Activated CD4-positive, alpha-beta T cell treated with anti-CD3 and anti-CD28 coated beads for 36 hours (primary cell): ENCODE results near the gene CRMP1. TPM values are rescaled to one million over a fixed set of nuclear protein-coding genes. Genes with fewer than 3 reads are reported as not detected.
A peak's percentile ranks its signal among the peaks of the same experiment; 100 is the strongest.
"Not testable (repeated sequence)": the region's sequence is repeated elsewhere in the genome, so short reads cannot be mapped to it uniquely, and the experiment has no call there.

Experiments used
- ATAC-seq: fragments of 200-7000 bp; cut with Tn5 transposase; one replicate; pipeline ENCODE4 v1.10.0; 2021; ENCODE audit warnings: mild to moderate bottlenecking, moderate library complexity
- CTCF ChIA-PET: fragments of 350-600 bp; sonication (Branson Sonifier 250); formaldehyde crosslinking; loops from one replicate; lab custom pipeline; 2021; ENCODE audit warnings: antibody characterized with exemption; lab: Charles Lee
- POLR2A ChIA-PET: fragments of 350-600 bp; sonication (Branson Sonifier 250); formaldehyde crosslinking; loops from one replicate; lab custom pipeline; 2021; ENCODE audit warnings: antibody characterized with exemption, inconsistent platforms; lab: Charles Lee
- DNase-seq: peaks from one replicate; pipeline ENCODE4 v3.0.0-alpha.2; 2020
- H3K27ac Mint-ChIP-seq: one replicate; pipeline ENCODE4 v1.8.0; 2021; ENCODE audit warnings: mixed read lengths
- H3K27me3 Mint-ChIP-seq: one replicate; pipeline ENCODE4 v1.8.0; 2021; ENCODE audit warnings: mixed read lengths
- H3K36me3 Mint-ChIP-seq: one replicate; pipeline ENCODE4 v1.8.0; 2021; ENCODE audit warnings: low read depth, mixed read lengths
- H3K4me1 Mint-ChIP-seq: one replicate; pipeline ENCODE4 v1.8.0; 2021; ENCODE audit warnings: mixed read lengths
- H3K4me3 Mint-ChIP-seq: one replicate; pipeline ENCODE4 v1.8.0; 2021; ENCODE audit warnings: mild to moderate bottlenecking, moderate library complexity, mixed read lengths
- H3K9me3 Mint-ChIP-seq: one replicate; pipeline ENCODE4 v1.8.0; 2021; ENCODE audit warnings: low read depth, mixed read lengths
- intact Hi-C, 2 experiments: fragments of 100-400 bp; cut with DNase I in 1 of 2; cut with micrococcal nuclease in 1 of 2; formaldehyde crosslinking; loops; one replicate each; pipeline versions ENCODE4 v1.14.2 to v1.15.1; 2022 to 2024; cut with DNase I, micrococcal nuclease
- total RNA-seq, 2 experiments: library from RNA; stranded (reverse); gene quantifications; one replicate each; pipeline ENCODE4 v1.2.3, GENCODE V29; 2021

The CRMP1 gene
- total RNA-seq, 2 experiments from 2014 or later, result not detected

- H3K27ac Mint-ChIP-seq, result no peak overlapping the region
These were observed 25.8 kb downstream of the CRMP1 start for GRCh38 chr4:5866841-5867813.

GRCh38 chr4:5865896-5866599, 26.8 kb downstream of the CRMP1 start:
- no peak overlapping the region for H3K4me3 Mint-ChIP-seq
- H3K4me1 Mint-ChIP-seq, result peaks cover 24% of the 10 kb centered on the region

More at GRCh38 chr4:5866841-5867813, 25.8 kb downstream of the CRMP1 start:
- ATAC-seq (no peak), DNase-seq (no peak)
- H3K9me3 Mint-ChIP-seq, result no peaks in the 10 kb centered on the region
- no peak overlapping the region for H3K4me3 Mint-ChIP-seq
- CTCF ChIA-PET, result no interaction called here
- POLR2A ChIA-PET, result no interaction called here
- intact Hi-C loops, result no loop called here
- peaks cover 24% of the 10 kb centered on the region for H3K4me1 Mint-ChIP-seq
- H3K36me3 Mint-ChIP-seq, result no peaks in the 10 kb centered on the region
- peaks cover 12% of the 10 kb centered on the region for H3K27me3 Mint-ChIP-seq

DNA sequence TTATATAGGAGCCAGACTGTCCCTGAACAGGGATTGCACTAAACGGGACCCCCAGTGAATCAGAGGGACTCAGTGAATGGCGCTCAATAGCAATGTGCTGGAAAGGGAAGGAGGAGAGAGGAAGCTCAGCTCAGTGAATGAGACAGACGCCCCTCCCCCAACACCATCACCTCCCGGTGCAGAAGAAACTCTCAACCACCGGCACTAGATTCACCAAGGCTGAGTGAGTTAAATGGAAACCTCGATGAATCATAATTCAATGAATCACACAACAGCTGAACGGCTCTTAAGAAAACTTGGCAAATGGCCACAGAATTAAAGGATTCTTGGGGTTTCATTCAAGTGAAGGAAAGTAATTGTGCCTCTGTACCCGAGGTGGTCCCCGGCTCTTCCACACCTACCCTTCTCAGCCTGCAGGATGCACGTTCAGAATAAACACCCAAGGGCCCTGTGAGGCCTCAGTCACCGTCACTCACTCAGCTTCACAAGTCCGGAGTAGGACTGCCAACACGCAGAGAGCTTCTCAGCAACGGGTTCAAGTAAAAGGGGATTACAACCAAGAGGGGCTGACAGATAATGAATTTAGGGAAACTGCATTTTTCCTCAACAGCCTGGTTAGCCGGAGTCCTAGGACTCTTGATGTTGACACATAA, 29.3 kb downstream of the CRMP1 start:
- CTCF ChIA-PET, result interaction anchor here (0.9 kb wide), 1 partner anchor 135 kb away, joined by 3 read pairs; no protein-coding TSS in a partner anchor
- intact Hi-C loops, result loop anchor here in 1 of 2 experiments (2.0 kb wide), 1 partner anchor 105 kb away; no protein-coding TSS in a partner anchor
- Mint-ChIP-seq H3K36me3 (no peaks in the 10 kb centered on the region), H3K4me3 (no peak overlapping the region), H3K4me1 (peaks cover 24% of the 10 kb centered on the region), H3K9me3 (no peaks in the 10 kb centered on the region), H3K27ac (no peak overlapping the region), H3K27me3 (peaks cover 6% of the 10 kb centered on the region)
- DNase-seq, result peak; percentile 87
- peak; percentile 95 for ATAC-seq
- POLR2A ChIA-PET, result no interaction called here

More at GRCh38 chr4:5865896-5866599, 26.8 kb downstream of the CRMP1 start:
- Mint-ChIP-seq H3K9me3 (no peaks in the 10 kb centered on the region), H3K36me3 (no peaks in the 10 kb centered on the region), H3K27ac (no peak overlapping the region), H3K27me3 (peaks cover 12% of the 10 kb centered on the region)
- intact Hi-C loops, result no loop called here
- ATAC-seq (peak; percentile 50), DNase-seq (peak; percentile 44)
- POLR2A ChIA-PET, result no interaction called here
- CTCF ChIA-PET, result interaction anchor here (0.6 to 0.7 kb wide), 3 partner anchors 44 to 1419 kb away, joined by 3 read pairs; no protein-coding TSS in a partner anchor

DNA sequence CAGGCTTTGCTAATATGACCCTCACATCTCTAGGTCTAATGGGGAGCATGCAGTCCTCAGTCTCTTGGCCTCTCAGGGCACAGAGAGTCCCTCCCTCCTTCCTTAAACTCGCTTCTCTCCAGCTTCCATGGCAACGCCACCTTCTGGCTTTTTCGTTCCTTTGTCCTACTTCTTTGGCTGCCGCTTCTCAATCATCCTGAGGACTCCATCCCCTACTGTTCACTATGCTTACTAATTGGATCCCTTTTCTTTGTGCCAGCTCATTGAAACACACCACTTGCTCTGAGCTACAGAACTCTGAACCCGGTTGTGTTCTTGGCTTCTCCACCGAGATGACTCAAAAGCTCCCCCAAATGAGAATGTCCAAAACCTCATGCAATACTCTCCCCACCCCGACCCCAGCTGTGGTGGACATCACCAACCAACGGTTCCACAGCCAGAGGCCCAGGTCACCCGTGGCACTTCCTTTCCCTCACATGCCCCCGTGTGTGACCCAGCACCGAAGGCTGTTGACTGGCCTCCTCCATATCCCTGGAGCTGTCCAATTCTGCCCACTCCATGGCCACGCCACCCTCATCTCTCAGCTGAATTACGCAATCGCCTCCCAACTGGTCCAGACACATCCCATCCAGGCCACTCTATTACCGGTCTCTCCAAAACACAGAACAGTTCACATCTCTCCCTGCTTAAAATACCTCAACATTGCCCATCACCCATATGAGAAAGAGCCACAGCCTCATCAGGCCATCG, 34.7 kb downstream of the CRMP1 start:
- Mint-ChIP-seq H3K4me1 (peaks cover 2% of the 10 kb centered on the region), H3K27ac (no peak overlapping the region), H3K9me3 (no peaks in the 10 kb centered on the region), H3K4me3 (no peak overlapping the region), H3K36me3 (no peaks in the 10 kb centered on the region), H3K27me3 (no peaks in the 10 kb centered on the region)
- intact Hi-C loops, result no loop called here
- ChIA-PET POLR2A (no interaction called here), CTCF (no interaction called here)
- no peak for ATAC-seq
- DNase-seq, result no peak

GRCh38 chr4:5857199-5857598, 35.7 kb downstream of the CRMP1 start:
- no peak overlapping the region for H3K27ac Mint-ChIP-seq
- ChIA-PET CTCF (no interaction called here), POLR2A (no interaction called here)
- ATAC-seq (no peak), DNase-seq (no peak)
- no peaks in the 10 kb centered on the region for H3K9me3 Mint-ChIP-seq
- H3K4me1 Mint-ChIP-seq, result no peaks in the 10 kb centered on the region
- no peaks in the 10 kb centered on the region for H3K36me3 Mint-ChIP-seq
- H3K4me3 Mint-ChIP-seq, result no peak overlapping the region
- intact Hi-C loops, result no loop called here
- H3K27me3 Mint-ChIP-seq, result no peaks in the 10 kb centered on the region

DNA sequence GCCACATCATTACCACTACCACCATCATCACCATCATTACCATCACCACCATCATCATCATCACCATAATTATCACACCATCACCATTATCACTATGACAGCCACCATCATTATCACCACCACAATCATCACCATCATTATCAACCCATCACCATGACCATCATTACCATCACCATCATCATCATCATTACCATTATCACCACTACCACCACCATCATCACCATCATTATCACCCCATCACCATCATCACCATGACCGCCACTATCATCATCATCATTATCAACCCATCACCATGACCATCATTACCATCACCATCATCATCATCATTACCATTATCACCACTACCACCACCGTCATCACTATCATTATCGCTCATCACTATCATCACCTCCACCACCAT, 36.5 kb downstream of the CRMP1 start:
- H3K4me1 Mint-ChIP-seq, CTCF ChIA-PET: not testable (repeated sequence)

GRCh38 chr4:5854929-5855328, 38.0 kb downstream of the CRMP1 start:
- Mint-ChIP-seq H3K9me3 (no peaks in the 10 kb centered on the region), H3K4me1 (no peaks in the 10 kb centered on the region), H3K36me3 (no peaks in the 10 kb centered on the region), H3K27ac (no peak overlapping the region), H3K4me3 (no peak overlapping the region), H3K27me3 (peaks cover 7% of the 10 kb centered on the region)
- no peak for ATAC-seq
- DNase-seq, result no peak
- POLR2A ChIA-PET, result no interaction called here
- intact Hi-C loops, result no loop called here
- CTCF ChIA-PET, result no interaction called here

More for the DNA sequence above, 36.5 kb downstream of the CRMP1 start:
- H3K4me3 Mint-ChIP-seq, POLR2A ChIA-PET, H3K27ac Mint-ChIP-seq, H3K36me3 Mint-ChIP-seq, H3K9me3 Mint-ChIP-seq, H3K27me3 Mint-ChIP-seq, ATAC-seq, DNase-seq, intact Hi-C loops: not testable (repeated sequence)

DNA sequence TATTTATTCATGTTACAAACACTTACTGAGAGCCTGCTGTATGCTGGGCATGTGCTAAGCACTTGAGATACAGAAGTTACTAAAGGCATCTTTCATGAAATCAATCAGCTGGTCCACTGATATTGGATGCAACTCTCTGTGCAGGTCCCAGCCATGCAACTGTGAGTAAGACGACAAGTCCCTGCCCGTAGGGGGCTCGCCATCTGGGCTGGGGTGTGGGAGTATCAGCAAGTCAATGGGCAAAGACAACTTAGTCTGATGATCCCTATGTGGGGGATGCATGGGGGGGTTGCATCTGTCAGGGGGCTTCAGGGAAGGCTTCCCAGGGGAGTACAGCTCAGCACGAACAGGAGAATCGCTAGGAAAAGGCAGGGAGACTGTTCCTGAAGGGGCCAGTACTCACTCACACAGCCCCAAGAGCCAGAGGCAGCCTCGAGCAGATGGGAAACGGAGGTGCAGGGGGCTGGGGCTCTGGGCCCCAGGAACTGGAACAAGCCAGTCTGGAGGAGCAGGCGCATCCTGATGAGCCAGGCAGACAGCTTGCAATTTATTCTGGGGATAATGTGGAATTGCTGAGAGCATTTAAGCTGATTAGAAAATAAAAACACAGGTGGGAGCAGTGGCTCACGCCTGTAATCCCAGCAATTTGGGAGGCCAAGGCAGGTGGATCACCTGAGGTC, 40.2 kb downstream of the CRMP1 start:
- ATAC-seq, result no peak
- DNase-seq, result no peak
- H3K4me3 Mint-ChIP-seq, result no peak overlapping the region
- intact Hi-C loops, result no loop called here
- no peaks in the 10 kb centered on the region for H3K9me3 Mint-ChIP-seq
- H3K4me1 Mint-ChIP-seq, result no peaks in the 10 kb centered on the region
- ChIA-PET POLR2A (no interaction called here), CTCF (no interaction called here)
- peaks cover 15% of the 10 kb centered on the region for H3K27me3 Mint-ChIP-seq
- H3K27ac Mint-ChIP-seq, result no peak overlapping the region
- H3K36me3 Mint-ChIP-seq, result no peaks in the 10 kb centered on the region

- intact Hi-C loops, result no loop called here
These were observed 41.1 kb downstream of the CRMP1 start for GRCh38 chr4:5851637-5852301.

More at GRCh38 chr4:5851637-5852301, 41.1 kb downstream of the CRMP1 start:
- no peak overlapping the region for H3K4me3 Mint-ChIP-seq
- H3K4me1 Mint-ChIP-seq, result no peaks in the 10 kb centered on the region
- no peak overlapping the region for H3K27ac Mint-ChIP-seq
- ChIA-PET CTCF (no interaction called here), POLR2A (no interaction called here)
- no peak for ATAC-seq
- no peaks in the 10 kb centered on the region for H3K36me3 Mint-ChIP-seq
- no peak for DNase-seq
- H3K9me3 Mint-ChIP-seq, result no peaks in the 10 kb centered on the region
- H3K27me3 Mint-ChIP-seq, result peaks cover 15% of the 10 kb centered on the region
